Gastrocnemius medialis (tissue), 4 donors: ENCODE data around the gene POLR3C. TPM values are rescaled to one million over a fixed set of nuclear protein-coding genes. Genes with fewer than 3 reads are reported as not detected.
A peak's percentile ranks its signal among the peaks of the same experiment; 100 is the strongest.

ENCODE experiments used
- ATAC-seq, 2 donors: fragments of 150-250 bp; one replicate each; pipeline ENCODE4 v1.9.1; 2016
- DNase-seq, 2 donors: peaks; one replicate each; pipeline ENCODE4 v3.0.0-alpha.2; 2019
- H3K27ac ChIP-seq, 4 donors: fragments of 200-600 bp; sonication (generic); 1 replicate in 1 of 4; 2 replicates in 3 of 4; pipeline ENCODE4 v1.5.1; 2016 to 2018; ENCODE audit warnings: mild to moderate bottlenecking in 2 of 4, moderate library complexity in 1 of 4
- H3K27me3 ChIP-seq, 3 donors: fragments of 200-600 bp; sonication (generic) in 2 of 3; 1 replicate in 1 of 3; 2 replicates in 2 of 3; pipeline versions ENCODE4 v1.5.1 to v1.6.0; 2016 to 2019; ENCODE audit warnings: mild to moderate bottlenecking in 1 of 3, moderate library complexity in 1 of 3
- H3K36me3 ChIP-seq, 2 donors: fragments of 200-600 bp; sonication (generic) in 1 of 2; one replicate each; pipeline ENCODE4 v1.5.1; 2017 to 2018
- H3K4me1 ChIP-seq, 2 donors: fragments of 200-600 bp; sonication (generic) in 1 of 2; one replicate each; pipeline ENCODE4 v1.5.1; 2016 to 2017; ENCODE audit warnings: mild to moderate bottlenecking in 2 of 2
- H3K4me3 ChIP-seq, 4 donors: fragments of 200-600 bp; sonication (generic) in 3 of 4; 1 replicate in 1 of 4; 2 replicates in 3 of 4; pipeline ENCODE4 v1.5.1; 2016 to 2019; ENCODE audit warnings: mild to moderate bottlenecking in 2 of 4
- H3K9me3 ChIP-seq, 3 donors: fragments of 200-600 bp; sonication (generic) in 2 of 3; 1 replicate in 1 of 3; 2 replicates in 2 of 3; pipeline ENCODE4 v1.5.1; 2016 to 2019
- CTCF ChIP-seq, 5 experiments: fragments of 450-650 bp in 3 of 5; fragments of 200-600 bp in 2 of 5; sonication (generic) in 2 of 5; IDR thresholded peaks in 4 of 5; conservative IDR thresholded peaks in 1 of 5; 1 replicate in 4 of 5; 2 replicates in 1 of 5; pipeline ENCODE4 v1.5.1; 2016 to 2019; ENCODE audit warnings: antibody characterized with exemption in 5 of 5, mild to moderate bottlenecking in 3 of 5, moderate library complexity in 3 of 5
- POLR2A ChIP-seq, 2 donors: fragments of 450-650 bp; IDR thresholded peaks; one replicate each; pipeline ENCODE4 v1.6.1; 2017; ENCODE audit warnings: antibody characterized with exemption in 2 of 2, mild to moderate bottlenecking in 2 of 2, moderate library complexity in 2 of 2
- in situ Hi-C, 4 donors: fragments of 200-750 bp; cut with MboI; loops; one replicate each; pipeline versions ENCODE4 v1.15.0 to v1.8.0; 2017; ENCODE audit warnings: low sequenced_read_pairs in 4 of 4
- intact Hi-C: fragments of 100-400 bp; cut with DNase I; formaldehyde crosslinking; loops from one replicate; pipeline ENCODE4 v1.15.1; 2023; ENCODE audit warnings: low total_unique reads
- total RNA-seq, 4 donors: library from RNA; depleted of rRNA; stranded (reverse); fragments of >200 nt; gene quantifications; one replicate each; pipeline versions ENCODE4 v1.1.0 to v1.2.3, GENCODE V29; 2016

The POLR3C gene
- total RNA-seq, 4 donors from 2014 or later: 23.0 to 27.8 (median 26.4) TPM

GRCh38 chr1:145889722-145890121 is 65.7 kb downstream of the POLR3C start:
- in situ Hi-C loops: loop anchor here in 2 of 4 donors (5.0 to 10.0 kb wide), 3 partner anchors 65 to 125 kb away; partner anchors contain the start of gene LIX1L (in 1 of the 2)
- peak in 1 of 2 donors; percentile 26 for TF ChIP-seq POLR2A (IDR thresholded peaks at IDR 0.05)
- TF ChIP-seq CTCF (IDR thresholded peaks at IDR 0.05 in 4 of 5, conservative IDR thresholded peaks at IDR 0.05 in 1 of 5): no peak
- Histone ChIP-seq H3K4me3 (no peak overlapping the region), H3K27me3 (no peaks in the 10 kb centered on the region), H3K27ac (peak overlapping the region; percentile 88 to 98 (median 91)), H3K36me3 (peaks cover 0 to 1% of the 10 kb centered on the region in 2 donors), H3K4me1 (peaks cover 43% of the 10 kb centered on the region in 2 donors), H3K9me3 (no peaks in the 10 kb centered on the region)
- DNase-seq (peak; percentile 73 to 80), ATAC-seq (peak; percentile 68 to 74)
- intact Hi-C loops: no loop called here

DNA sequence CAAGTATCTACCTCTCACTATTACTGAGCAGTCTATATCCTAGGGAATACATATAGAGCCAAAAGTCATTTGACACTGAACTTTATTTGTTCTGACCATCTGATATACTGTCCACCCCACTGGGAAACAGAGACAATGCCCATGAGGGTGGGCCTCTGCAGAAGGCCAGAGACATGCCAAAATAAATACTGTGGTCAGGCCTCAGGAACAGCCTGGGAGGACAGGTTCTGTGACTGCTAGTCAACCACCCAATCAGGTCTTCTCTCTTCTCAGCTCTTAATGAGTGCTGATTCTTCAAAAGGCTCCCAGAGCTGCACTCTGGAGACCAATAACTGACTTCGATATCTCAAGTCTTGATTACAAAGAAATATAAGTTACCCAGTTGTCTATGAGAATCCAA is 67.1 kb downstream of the POLR3C start:
- H3K27me3 ChIP-seq: no peaks in the 10 kb centered on the region
- intact Hi-C loops: no loop called here
- ATAC-seq (no peak), DNase-seq (no peak)
- H3K36me3 ChIP-seq: peaks cover 0 to 4% of the 10 kb centered on the region in 2 donors
- in situ Hi-C loops: loop anchor here in 2 of 4 donors (5.0 to 10.0 kb wide), 3 partner anchors 64 to 124 kb away; partner anchors contain the start of gene LIX1L (in 1 of the 2)
- no peaks in the 10 kb centered on the region for H3K9me3 ChIP-seq
- H3K4me3 ChIP-seq: no peak overlapping the region
- TF ChIP-seq CTCF (IDR thresholded peaks at IDR 0.05 in 4 of 5, conservative IDR thresholded peaks at IDR 0.05 in 1 of 5) (no peak), POLR2A (IDR thresholded peaks at IDR 0.05) (no peak)
- peaks cover 36 to 43% of the 10 kb centered on the region in 2 donors for H3K4me1 ChIP-seq
- H3K27ac ChIP-seq: peak overlapping the region; percentile 88 to 98 (median 91)

DNA sequence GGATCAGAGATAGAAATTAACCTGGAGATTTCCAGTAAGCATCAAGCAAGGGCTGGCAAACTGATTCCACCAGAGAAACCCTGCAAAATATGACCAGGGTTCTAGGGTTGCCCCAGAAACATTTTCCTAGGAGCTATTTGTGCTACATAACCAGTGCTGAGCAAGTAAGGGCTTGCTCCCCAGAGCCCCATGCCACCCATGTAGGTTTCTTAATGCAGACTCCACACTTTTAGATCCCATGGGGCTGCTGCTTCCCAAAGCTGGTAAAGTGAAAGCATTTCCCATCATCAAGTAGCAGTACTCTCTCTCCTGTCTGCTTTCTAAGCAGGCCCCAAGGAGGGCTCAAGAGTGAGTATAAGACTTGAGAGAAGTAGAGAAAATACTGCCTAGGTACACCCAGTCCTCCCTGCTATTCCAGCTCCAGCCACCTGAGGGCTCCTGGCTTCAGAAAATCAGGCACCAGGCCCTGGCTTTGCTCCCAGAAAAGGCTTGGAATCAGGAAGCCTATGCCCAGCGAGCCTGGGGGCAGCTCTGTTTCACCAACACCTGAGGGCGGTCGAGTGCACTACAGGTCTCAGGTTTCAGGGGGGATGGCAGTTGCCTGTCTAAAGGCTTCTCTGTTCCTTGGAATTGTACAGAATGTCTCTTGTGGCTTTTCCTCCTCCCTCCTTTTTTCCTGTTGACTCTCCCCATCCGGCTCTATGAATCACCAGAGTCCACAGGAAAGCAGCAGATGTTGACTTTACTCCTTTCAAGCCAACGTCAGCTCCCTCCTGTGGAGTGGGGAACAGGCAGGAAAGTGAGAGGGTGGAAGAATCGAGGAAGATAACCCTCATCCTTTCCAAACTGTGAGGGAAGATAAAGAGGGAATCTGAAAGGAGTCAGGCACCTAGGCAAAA is 67.8 kb downstream of the POLR3C start:
- peaks cover 0 to 9% of the 10 kb centered on the region in 2 donors for H3K36me3 ChIP-seq
- intact Hi-C loops: loop anchor here (1.0 to 2.0 kb wide), 3 partner anchors 18 to 115 kb away; partner anchors contain the start of genes ANKRD34A, ITGA10 and POLR3GL
- H3K4me1 ChIP-seq: peaks cover 36 to 43% of the 10 kb centered on the region in 2 donors
- DNase-seq: peak; percentile 98
- peak overlapping the region in 3 of 4 donors; percentile 6 to 29 (median 12) for H3K4me3 ChIP-seq
- no peaks in the 10 kb centered on the region for H3K9me3 ChIP-seq
- TF ChIP-seq POLR2A (IDR thresholded peaks at IDR 0.05): peak; percentile 44 to 85
- TF ChIP-seq CTCF (IDR thresholded peaks at IDR 0.05 in 4 of 5, conservative IDR thresholded peaks at IDR 0.05 in 1 of 5): peak; percentile 92 to 98 (median 97)
- H3K27ac ChIP-seq: peak overlapping the region; percentile 88 to 98 (median 91)
- in situ Hi-C loops: loop anchor here in 2 of 4 donors (5.0 to 10.0 kb wide), 3 partner anchors 63 to 123 kb away; partner anchors contain the start of gene LIX1L (in 1 of the 2)
- H3K27me3 ChIP-seq: no peaks in the 10 kb centered on the region
- ATAC-seq: peak; percentile 89 to 90

GRCh38 chr1:145892486-145893087 is 68.6 kb downstream of the POLR3C start:
- ATAC-seq: no peak
- peak overlapping the region in 3 of 4 donors; percentile 6 to 13 (median 12) for H3K4me3 ChIP-seq
- intact Hi-C loops: loop anchor here (1.0 to 2.0 kb wide), 3 partner anchors 18 to 114 kb away; partner anchors contain the start of genes ANKRD34A, ITGA10 and POLR3GL
- H3K4me1 ChIP-seq: peaks cover 36 to 38% of the 10 kb centered on the region in 2 donors
- in situ Hi-C loops: loop anchor here in 2 of 4 donors (5.0 to 10.0 kb wide), 3 partner anchors 62 to 122 kb away; partner anchors contain the start of gene LIX1L (in 1 of the 2)
- no peaks in the 10 kb centered on the region for H3K27me3 ChIP-seq
- no peak for TF ChIP-seq CTCF (IDR thresholded peaks at IDR 0.05 in 4 of 5, conservative IDR thresholded peaks at IDR 0.05 in 1 of 5)
- TF ChIP-seq POLR2A (IDR thresholded peaks at IDR 0.05): no peak
- H3K27ac ChIP-seq: peak overlapping the region; percentile 88 to 98 (median 91)
- H3K36me3 ChIP-seq: peaks cover 0 to 14% of the 10 kb centered on the region in 2 donors
- no peaks in the 10 kb centered on the region for H3K9me3 ChIP-seq
- no peak for DNase-seq
